ENCODE data around the gene VGLL2. TPM values are rescaled to one million over a fixed set of nuclear protein-coding genes. Genes with fewer than 3 reads are reported as not detected.

VGLL2 gene, protein sequence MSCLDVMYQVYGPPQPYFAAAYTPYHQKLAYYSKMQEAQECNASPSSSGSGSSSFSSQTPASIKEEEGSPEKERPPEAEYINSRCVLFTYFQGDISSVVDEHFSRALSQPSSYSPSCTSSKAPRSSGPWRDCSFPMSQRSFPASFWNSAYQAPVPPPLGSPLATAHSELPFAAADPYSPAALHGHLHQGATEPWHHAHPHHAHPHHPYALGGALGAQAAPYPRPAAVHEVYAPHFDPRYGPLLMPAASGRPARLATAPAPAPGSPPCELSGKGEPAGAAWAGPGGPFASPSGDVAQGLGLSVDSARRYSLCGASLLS
- total RNA-seq = not detected

DNA sequence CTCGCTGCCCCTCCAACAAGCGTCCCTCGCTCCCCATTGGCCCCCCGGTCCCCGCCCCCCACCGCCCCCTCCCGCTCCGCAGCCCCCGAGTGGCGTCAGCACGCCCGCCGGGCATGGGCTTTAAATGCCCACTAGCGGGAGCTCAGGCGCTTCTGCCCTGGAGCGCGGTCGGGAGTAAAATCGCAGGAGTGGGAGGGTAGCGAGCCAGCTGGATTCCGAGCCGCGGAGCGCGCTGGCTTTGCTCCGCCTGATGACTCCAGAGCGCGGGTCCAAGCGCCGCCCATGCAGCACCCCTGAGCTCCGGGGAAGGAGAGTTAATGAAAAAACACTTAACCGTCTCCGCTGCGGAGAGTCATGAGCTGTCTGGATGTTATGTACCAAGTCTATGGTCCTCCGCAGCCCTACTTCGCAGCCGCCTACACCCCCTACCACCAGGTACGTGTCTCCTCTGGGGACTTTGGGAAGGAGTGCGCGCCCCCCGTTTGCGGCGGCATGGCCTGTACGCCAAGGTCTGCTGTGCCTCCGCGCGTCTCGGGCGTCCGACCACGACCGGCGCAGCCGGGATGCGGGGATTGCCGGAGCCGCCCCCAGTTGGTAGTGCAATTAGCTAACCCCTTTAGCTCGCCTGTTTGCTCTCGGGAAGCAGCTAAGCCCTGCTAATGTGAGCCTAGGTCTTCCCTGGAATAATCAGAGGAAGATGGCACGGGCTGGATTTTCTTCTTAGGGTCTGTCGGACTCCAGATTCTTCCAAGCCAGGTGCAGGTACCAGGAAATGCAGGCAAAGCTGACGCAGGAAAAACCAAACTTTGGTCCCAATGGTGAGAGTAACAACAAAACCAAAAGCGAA is at the start of gene VGLL2:
TSS of gene VGLL2 (plus strand) at position 149 of the 847 bp plus-strand sequence. CDS start at position 355, 206 bp downstream.
- DNase-seq = peak; percentile 24 to 25
- WGBS, 2 donors = 3% methylated on average over 39 to 45 of the region's 63 CpGs
- TF ChIP-seq, protein P1, sequence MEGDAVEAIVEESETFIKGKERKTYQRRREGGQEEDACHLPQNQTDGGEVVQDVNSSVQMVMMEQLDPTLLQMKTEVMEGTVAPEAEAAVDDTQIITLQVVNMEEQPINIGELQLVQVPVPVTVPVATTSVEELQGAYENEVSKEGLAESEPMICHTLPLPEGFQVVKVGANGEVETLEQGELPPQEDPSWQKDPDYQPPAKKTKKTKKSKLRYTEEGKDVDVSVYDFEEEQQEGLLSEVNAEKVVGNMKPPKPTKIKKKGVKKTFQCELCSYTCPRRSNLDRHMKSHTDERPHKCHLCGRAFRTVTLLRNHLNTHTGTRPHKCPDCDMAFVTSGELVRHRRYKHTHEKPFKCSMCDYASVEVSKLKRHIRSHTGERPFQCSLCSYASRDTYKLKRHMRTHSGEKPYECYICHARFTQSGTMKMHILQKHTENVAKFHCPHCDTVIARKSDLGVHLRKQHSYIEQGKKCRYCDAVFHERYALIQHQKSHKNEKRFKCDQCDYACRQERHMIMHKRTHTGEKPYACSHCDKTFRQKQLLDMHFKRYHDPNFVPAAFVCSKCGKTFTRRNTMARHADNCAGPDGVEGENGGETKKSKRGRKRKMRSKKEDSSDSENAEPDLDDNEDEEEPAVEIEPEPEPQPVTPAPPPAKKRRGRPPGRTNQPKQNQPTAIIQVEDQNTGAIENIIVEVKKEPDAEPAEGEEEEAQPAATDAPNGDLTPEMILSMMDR (IDR thresholded peaks at IDR 0.05) = peak in 1 of 6 experiments; percentile 4
- no peak for TF ChIP-seq POLR2A (IDR thresholded peaks at IDR 0.05)
- no peak within 1 kb of the TSS for H3K27ac ChIP-seq
- H3K9me3 ChIP-seq = no peaks in the 10 kb centered on the region
- intact Hi-C loops (cut with DNase I) = no loop called here
- peaks cover 14 to 23% of the 10 kb centered on the region in 2 donors for H3K4me1 ChIP-seq
- peak within 1 kb of the TSS in 1 of 3 donors; percentile 24 for H3K4me3 ChIP-seq (replicated peaks in 1 of 3)
- H3K36me3 ChIP-seq = no peaks in the 10 kb centered on the region
- peaks cover 45% of the 10 kb centered on the region for H3K27me3 ChIP-seq

DNA sequence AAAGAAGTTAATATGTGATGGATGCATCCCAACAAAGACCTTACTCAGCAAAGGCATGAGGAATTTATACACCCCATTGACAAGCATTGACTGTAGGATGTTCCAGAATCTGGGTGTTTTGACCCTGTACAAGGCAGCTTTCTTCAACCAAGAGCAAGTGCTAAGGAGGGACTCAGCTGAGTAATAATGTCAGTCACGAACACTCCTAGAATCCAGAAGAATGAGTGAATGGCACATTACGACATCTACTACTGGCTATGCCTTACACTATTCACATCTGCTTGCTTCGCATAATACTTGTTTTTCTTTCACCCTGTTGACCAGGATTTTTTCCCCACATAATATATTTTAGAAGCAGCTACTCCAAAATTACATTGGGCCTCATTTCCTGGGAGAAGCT is 42.5 kb upstream of the VGLL2 start:
- Histone ChIP-seq H3K9me3 (no peaks in the 10 kb centered on the region), H3K27me3 (no peaks in the 10 kb centered on the region), H3K36me3 (no peaks in the 10 kb centered on the region), H3K4me3 (replicated peaks in 1 of 3) (no peak overlapping the region), H3K4me1 (no peaks in the 10 kb centered on the region), H3K27ac (no peak overlapping the region)
- 86 to 93% methylated on average over 3 of the region's 3 CpGs for WGBS, 2 donors
- intact Hi-C loops (cut with DNase I) = no loop called here
- no peak for TF ChIP-seq POLR2A (IDR thresholded peaks at IDR 0.05)
- TF ChIP-seq, protein P1 (IDR thresholded peaks at IDR 0.05) = no peak
- no peak for DNase-seq

DNA sequence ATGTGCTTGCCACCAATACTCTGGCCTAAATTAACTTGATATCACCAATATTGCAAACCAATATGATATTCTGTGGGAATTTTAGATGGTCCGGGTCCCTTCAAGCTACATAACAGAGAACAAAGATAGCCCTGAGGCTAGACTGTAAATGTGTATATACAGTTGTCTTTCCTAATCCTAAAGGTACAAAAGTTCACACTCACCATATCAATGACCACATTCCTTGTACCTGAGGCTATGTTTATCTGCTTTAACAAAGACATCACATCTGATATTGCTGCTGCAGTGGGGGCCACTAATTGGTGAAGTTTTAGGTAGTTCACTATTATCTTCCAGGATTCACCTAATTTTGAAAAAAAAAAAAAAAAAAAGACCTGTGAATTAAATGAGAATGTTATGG is 38.6 kb upstream of the VGLL2 start:
- Histone ChIP-seq H3K36me3 (no peaks in the 10 kb centered on the region), H3K9me3 (no peaks in the 10 kb centered on the region), H3K27me3 (no peaks in the 10 kb centered on the region), H3K27ac (no peak overlapping the region), H3K4me1 (no peaks in the 10 kb centered on the region), H3K4me3 (replicated peaks in 1 of 3) (no peak overlapping the region)
- DNase-seq = no peak
- WGBS, 2 donors = 90 to 95% methylated on average over 1 of the region's 1 CpG
- intact Hi-C loops (cut with DNase I) = no loop called here
- TF ChIP-seq, protein P1 (IDR thresholded peaks at IDR 0.05) = no peak
- TF ChIP-seq POLR2A (IDR thresholded peaks at IDR 0.05) = no peak

DNA sequence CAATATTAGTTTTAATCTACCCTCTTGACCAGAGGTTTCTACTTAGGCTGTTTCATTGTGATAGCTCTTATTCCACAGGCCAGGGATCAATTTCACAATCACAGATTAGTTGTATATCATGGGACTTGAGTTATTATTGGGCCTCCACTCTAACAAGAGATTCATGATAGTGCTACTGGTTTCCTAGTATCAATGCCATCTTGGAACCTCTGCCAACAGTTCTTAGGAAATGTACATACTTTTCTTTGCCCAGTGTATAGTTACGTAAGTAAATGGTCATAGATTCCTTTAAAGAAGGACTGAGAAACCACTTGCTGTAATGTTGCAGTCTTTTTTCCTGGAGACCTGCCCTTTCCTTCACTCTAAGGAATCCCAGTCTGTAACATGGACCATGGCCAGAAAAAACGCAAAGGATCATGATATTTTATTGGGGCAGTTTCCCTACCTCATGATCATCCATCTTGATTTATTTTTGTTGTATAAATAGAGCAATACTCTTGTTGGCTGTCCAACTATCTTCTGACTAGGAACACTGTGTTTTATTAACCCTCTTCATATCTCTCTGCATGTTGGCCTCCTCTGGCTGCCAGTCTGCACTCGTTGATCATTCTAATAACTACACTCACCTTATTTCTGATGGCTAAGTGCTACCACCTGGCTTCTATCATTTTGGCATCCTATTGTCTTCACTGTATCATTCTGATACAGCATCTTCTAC is 38.0 kb upstream of the VGLL2 start:
- Histone ChIP-seq H3K36me3 (no peaks in the 10 kb centered on the region), H3K4me1 (no peaks in the 10 kb centered on the region), H3K27ac (no peak overlapping the region), H3K4me3 (replicated peaks in 1 of 3) (no peak overlapping the region), H3K9me3 (no peaks in the 10 kb centered on the region), H3K27me3 (no peaks in the 10 kb centered on the region)
- TF ChIP-seq, protein P1 (IDR thresholded peaks at IDR 0.05) = no peak
- no peak for TF ChIP-seq POLR2A (IDR thresholded peaks at IDR 0.05)
- intact Hi-C loops (cut with DNase I) = no loop called here
- DNase-seq = no peak
- WGBS, 2 donors = 78% methylated on average over 3 of the region's 3 CpGs

Data from thyroid gland (tissue), 4 donors.